Measurements from ENCODE around the gene PATL1.

The PATL1 gene

DNA sequence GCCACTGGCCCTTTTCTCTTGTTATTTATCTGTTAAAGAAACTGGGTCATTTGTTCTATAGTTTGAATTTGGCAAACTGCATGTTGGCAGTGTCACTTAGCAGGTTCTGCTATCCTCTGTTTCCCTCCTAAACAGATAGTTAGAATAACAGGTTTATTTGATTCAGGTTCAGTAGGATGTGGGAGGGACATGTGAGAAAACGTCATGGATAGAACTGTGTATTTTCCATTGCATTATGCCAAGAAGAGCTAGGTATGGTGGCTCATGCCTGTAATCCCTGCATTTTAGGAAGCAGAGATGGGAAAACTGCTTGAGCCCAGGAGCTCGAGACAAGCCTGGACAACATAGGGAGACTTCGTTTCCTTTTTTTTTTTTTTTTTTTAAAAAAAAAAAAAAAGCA lies 24.3 kb downstream of the PATL1 start:
- no peak overlapping the region for H3K27ac ChIP-seq (ENCODE audit: extremely low read depth, low read depth, low read length)
- no peak overlapping the region for H3K4me3 ChIP-seq (ENCODE audit: low read depth, low read length)
- CTCF ChIA-PET, result interaction anchor here (1.2 kb wide), 1 partner anchor 36 kb away, joined by 4 read pairs; no protein-coding TSS in a partner anchor
- no peaks in the 10 kb centered on the region for H3K9me3 ChIP-seq (ENCODE audit: control insufficient read depth, insufficient read depth, low read depth, low read length)
- peaks cover 47 to 88% of the 10 kb centered on the region in 2 experiments for H3K36me3 ChIP-seq (ENCODE audit: control insufficient read depth in 2 of 2, insufficient read depth in 1 of 2, low read length in 2 of 2)
- H3K4me1 ChIP-seq (ENCODE audit: control insufficient read depth, insufficient read depth, low read length), result no peaks in the 10 kb centered on the region
- no peak for TF ChIP-seq ZNF140 (tag by site-specific recombination; IDR thresholded peaks at IDR 0.05)
- no peak for TF ChIP-seq GLI2 (tag by site-specific recombination; IDR thresholded peaks at IDR 0.05; ENCODE audit: borderline replicate concordance, low read depth)
- no peak for TF ChIP-seq ZNF146 (tag by site-specific recombination; IDR thresholded peaks at IDR 0.05)
- no peak for TF ChIP-seq ZFP41 (tag by site-specific recombination; IDR thresholded peaks at IDR 0.05; ENCODE audit: borderline replicate concordance)
- no peak for TF ChIP-seq ZNF843 (tag by site-specific recombination; IDR thresholded peaks at IDR 0.05)
- no peak for TF ChIP-seq ZNF610 (tag by site-specific recombination; IDR thresholded peaks at IDR 0.05; ENCODE audit: borderline replicate concordance)
- TF ChIP-seq, protein P1, sequence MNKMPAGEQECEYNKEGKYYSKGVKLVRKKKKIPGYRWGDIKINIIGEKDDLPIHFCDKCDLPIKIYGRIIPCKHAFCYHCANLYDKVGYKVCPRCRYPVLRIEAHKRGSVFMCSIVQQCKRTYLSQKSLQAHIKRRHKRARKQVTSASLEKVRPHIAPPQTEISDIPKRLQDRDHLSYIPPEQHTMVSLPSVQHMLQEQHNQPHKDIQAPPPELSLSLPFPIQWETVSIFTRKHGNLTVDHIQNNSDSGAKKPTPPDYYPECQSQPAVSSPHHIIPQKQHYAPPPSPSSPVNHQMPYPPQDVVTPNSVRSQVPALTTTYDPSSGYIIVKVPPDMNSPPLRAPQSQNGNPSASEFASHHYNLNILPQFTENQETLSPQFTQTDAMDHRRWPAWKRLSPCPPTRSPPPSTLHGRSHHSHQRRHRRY (tag by site-specific recombination; IDR thresholded peaks at IDR 0.05), result no peak
- TF ChIP-seq ZNF76 (tag by site-specific recombination; IDR thresholded peaks at IDR 0.05; ENCODE audit: borderline replicate concordance, low read depth), result no peak
- no peak for TF ChIP-seq ZNF16 (tag by site-specific recombination; IDR thresholded peaks at IDR 0.05; ENCODE audit: low read depth)
- no peak for TF ChIP-seq ZBTB8A (tag by site-specific recombination; IDR thresholded peaks at IDR 0.05)
- no peak for TF ChIP-seq ZNF701 (tag by site-specific recombination; IDR thresholded peaks at IDR 0.05)
- TF ChIP-seq ZNF707 (tag by site-specific recombination; IDR thresholded peaks at IDR 0.05), result no peak
- no peak for TF ChIP-seq TRIM28 (IDR thresholded peaks at IDR 0.05; ENCODE audit: borderline replicate concordance, low read length)
- TF ChIP-seq ZSCAN23 (tag by site-specific recombination; IDR thresholded peaks at IDR 0.05), result no peak
- TF ChIP-seq ZNF670 (tag by site-specific recombination; IDR thresholded peaks at IDR 0.05; ENCODE audit: low read depth), result no peak
- TF ChIP-seq ZNF623 (tag by site-specific recombination; IDR thresholded peaks at IDR 0.05), result no peak
- TF ChIP-seq ZNF530 (tag by site-specific recombination; IDR thresholded peaks at IDR 0.05; ENCODE audit: low read depth), result no peak
- POLR2A ChIA-PET, result interaction anchor here (0.6 kb wide), 1 partner anchor 10 kb away, joined by 3 read pairs; no protein-coding TSS in a partner anchor

DNA sequence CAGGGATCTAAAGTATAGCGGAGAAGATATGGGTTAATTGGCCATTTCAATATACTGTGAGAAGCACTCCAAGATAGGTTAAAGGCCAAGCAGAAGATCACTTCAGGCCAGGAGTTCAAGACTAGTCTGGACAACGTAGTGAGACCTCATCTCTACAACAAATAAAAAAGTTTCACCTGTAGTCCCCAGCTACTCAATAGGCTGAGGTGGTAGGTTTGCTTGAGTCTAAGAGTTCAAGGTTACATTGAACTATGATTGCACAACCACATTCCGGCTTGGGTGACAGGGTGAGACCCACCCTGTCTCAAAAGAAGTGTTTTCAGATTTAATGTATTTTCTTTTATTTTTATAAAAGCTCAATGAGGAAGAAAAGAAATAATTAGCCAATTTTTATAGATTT lies 25.4 kb downstream of the PATL1 start:
- Histone ChIP-seq H3K9me3 (ENCODE audit: control insufficient read depth, insufficient read depth, low read depth, low read length) (no peaks in the 10 kb centered on the region), H3K36me3 (ENCODE audit: control insufficient read depth in 2 of 2, insufficient read depth in 1 of 2, low read length in 2 of 2) (peaks cover 46 to 89% of the 10 kb centered on the region in 2 experiments), H3K27ac (ENCODE audit: extremely low read depth, low read depth, low read length) (no peak overlapping the region), H3K4me1 (ENCODE audit: control insufficient read depth, insufficient read depth, low read length) (no peaks in the 10 kb centered on the region), H3K4me3 (ENCODE audit: low read depth, low read length) (no peak overlapping the region)
- POLR2A ChIA-PET, result no interaction called here
- CTCF ChIA-PET, result interaction anchor here (1.2 kb wide), 1 partner anchor 37 kb away, joined by 4 read pairs; no protein-coding TSS in a partner anchor
- no peak for TF ChIP-seq PRDM1 (tag by site-specific recombination; IDR thresholded peaks at IDR 0.05)
- no peak for TF ChIP-seq ZFP41 (tag by site-specific recombination; IDR thresholded peaks at IDR 0.05; ENCODE audit: borderline replicate concordance)
- TF ChIP-seq ZNF549 (tag by site-specific recombination; IDR thresholded peaks at IDR 0.05), result no peak
- no peak for TF ChIP-seq YY1 (tag by site-specific recombination; IDR thresholded peaks at IDR 0.05)
- TF ChIP-seq, protein P2, sequence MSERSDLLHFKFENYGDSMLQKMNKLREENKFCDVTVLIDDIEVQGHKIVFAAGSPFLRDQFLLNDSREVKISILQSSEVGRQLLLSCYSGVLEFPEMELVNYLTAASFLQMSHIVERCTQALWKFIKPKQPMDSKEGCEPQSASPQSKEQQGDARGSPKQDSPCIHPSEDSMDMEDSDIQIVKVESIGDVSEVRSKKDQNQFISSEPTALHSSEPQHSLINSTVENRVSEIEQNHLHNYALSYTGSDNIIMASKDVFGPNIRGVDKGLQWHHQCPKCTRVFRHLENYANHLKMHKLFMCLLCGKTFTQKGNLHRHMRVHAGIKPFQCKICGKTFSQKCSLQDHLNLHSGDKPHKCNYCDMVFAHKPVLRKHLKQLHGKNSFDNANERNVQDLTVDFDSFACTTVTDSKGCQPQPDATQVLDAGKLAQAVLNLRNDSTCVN (tag by site-specific recombination; optimal IDR thresholded peaks at IDR 0.05), result no peak
- TF ChIP-seq, protein P1 (tag by site-specific recombination; IDR thresholded peaks at IDR 0.05), result no peak
- TF ChIP-seq ZNF19 (tag by site-specific recombination; IDR thresholded peaks at IDR 0.05; ENCODE audit: low read depth), result no peak
- TF ChIP-seq ZNF121 (tag by site-specific recombination; IDR thresholded peaks at IDR 0.05), result no peak
- TF ChIP-seq ZBTB21 (tag by site-specific recombination; IDR thresholded peaks at IDR 0.05), result no peak
- TF ChIP-seq, protein P3, sequence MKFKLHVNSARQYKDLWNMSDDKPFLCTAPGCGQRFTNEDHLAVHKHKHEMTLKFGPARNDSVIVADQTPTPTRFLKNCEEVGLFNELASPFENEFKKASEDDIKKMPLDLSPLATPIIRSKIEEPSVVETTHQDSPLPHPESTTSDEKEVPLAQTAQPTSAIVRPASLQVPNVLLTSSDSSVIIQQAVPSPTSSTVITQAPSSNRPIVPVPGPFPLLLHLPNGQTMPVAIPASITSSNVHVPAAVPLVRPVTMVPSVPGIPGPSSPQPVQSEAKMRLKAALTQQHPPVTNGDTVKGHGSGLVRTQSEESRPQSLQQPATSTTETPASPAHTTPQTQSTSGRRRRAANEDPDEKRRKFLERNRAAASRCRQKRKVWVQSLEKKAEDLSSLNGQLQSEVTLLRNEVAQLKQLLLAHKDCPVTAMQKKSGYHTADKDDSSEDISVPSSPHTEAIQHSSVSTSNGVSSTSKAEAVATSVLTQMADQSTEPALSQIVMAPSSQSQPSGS (tag by site-specific recombination; IDR thresholded peaks at IDR 0.05; ENCODE audit: low read depth), result no peak
- TF ChIP-seq ZNF837 (tag by site-specific recombination; IDR thresholded peaks at IDR 0.05), result no peak
- no peak for TF ChIP-seq SP7 (tag by site-specific recombination; IDR thresholded peaks at IDR 0.05)
- no peak for TF ChIP-seq ZNF138 (tag by site-specific recombination; IDR thresholded peaks at IDR 0.05; ENCODE audit: borderline replicate concordance)
- no peak for TF ChIP-seq ZNF202 (tag by site-specific recombination; IDR thresholded peaks at IDR 0.05; ENCODE audit: borderline replicate concordance)
- no peak for TF ChIP-seq ZNF514 (tag by site-specific recombination; IDR thresholded peaks at IDR 0.05)
- TF ChIP-seq ZNF416 (tag by site-specific recombination; IDR thresholded peaks at IDR 0.05), result no peak
- TF ChIP-seq, protein P4, sequence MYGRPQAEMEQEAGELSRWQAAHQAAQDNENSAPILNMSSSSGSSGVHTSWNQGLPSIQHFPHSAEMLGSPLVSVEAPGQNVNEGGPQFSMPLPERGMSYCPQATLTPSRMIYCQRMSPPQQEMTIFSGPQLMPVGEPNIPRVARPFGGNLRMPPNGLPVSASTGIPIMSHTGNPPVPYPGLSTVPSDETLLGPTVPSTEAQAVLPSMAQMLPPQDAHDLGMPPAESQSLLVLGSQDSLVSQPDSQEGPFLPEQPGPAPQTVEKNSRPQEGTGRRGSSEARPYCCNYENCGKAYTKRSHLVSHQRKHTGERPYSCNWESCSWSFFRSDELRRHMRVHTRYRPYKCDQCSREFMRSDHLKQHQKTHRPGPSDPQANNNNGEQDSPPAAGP (tag by site-specific recombination; IDR thresholded peaks at IDR 0.05), result no peak

All from HEK293 (cell line).